ENCODE results near the gene CLDN20. TPM values are rescaled to one million over a fixed set of nuclear protein-coding genes. Genes with fewer than 3 reads are reported as not detected.

CLDN20 gene
- polyA plus RNA-seq, 2 of the 4 experiments (the other 2 are of a cell fraction), result not detected

GRCh38 chr6:155287762-155288161, 23.9 kb downstream of the CLDN20 start:
- ATAC-seq (no peak), FAIRE-seq (no peak), DNase-seq (ENCODE audit: low read depth in 1 of 2, low spot score in 1 of 2) (no peak)
- Histone ChIP-seq H3K4me3 (no peak overlapping the region), H3K9me3 (no peaks in the 10 kb centered on the region), H3K27ac (no peak overlapping the region), H3K4me1 (no peaks in the 10 kb centered on the region), H3K4me2 (no peak overlapping the region)
- ChIA-PET CTCF (interaction anchor here (1.5 kb wide), 2 partner anchors 12 to 15 kb away, joined by 3 to 6 read pairs; no protein-coding TSS in a partner anchor), POLR2A (no interaction called here)
- 91% methylated on average over 2 of the region's 2 CpGs for WGBS (ENCODE audit: missing lambda C conversion rate)
- TF ChIP-seq EHF (CRISPR knock-in tag; IDR thresholded peaks at IDR 0.05) (no peak), KDM1A (IDR thresholded peaks at IDR 0.05; ENCODE audit: low read depth) (no peak), FOSB (CRISPR knock-in tag; IDR thresholded peaks at IDR 0.05) (no peak), RCOR1 (IDR thresholded peaks at IDR 0.05; ENCODE audit: low read depth, low read length) (no peak), SMC3 (IDR thresholded peaks at IDR 0.05) (no peak), TFCP2L1 (CRISPR knock-in tag; IDR thresholded peaks at IDR 0.05) (no peak), ATOH8 (CRISPR knock-in tag; IDR thresholded peaks at IDR 0.05; ENCODE audit: low read depth) (no peak), MAFK (IDR thresholded peaks at IDR 0.05; ENCODE audit: partially characterized antibody) (no peak), BCL3 (IDR thresholded peaks at IDR 0.05) (no peak), CEBPB (IDR thresholded peaks at IDR 0.05) (no peak), JUN (IDR thresholded peaks at IDR 0.05) (no peak), USF2 (IDR thresholded peaks at IDR 0.05) (no peak), KDM5A (IDR thresholded peaks at IDR 0.05) (no peak)
- TF ChIP-seq, protein P1, sequence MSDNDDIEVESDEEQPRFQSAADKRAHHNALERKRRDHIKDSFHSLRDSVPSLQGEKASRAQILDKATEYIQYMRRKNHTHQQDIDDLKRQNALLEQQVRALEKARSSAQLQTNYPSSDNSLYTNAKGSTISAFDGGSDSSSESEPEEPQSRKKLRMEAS (IDR thresholded peaks at IDR 0.05), result no peak

- H3K4me3 ChIP-seq, result no peak overlapping the region
- no peak overlapping the region for H3K4me2 ChIP-seq
- no peak for DNase-seq (ENCODE audit: low read depth in 1 of 2, low spot score in 1 of 2)
- no peak for TF ChIP-seq NR3C1 (IDR thresholded peaks at IDR 0.05)
- no peak for TF ChIP-seq ZNF302 (CRISPR knock-in tag; IDR thresholded peaks at IDR 0.05)
- TF ChIP-seq MYC (IDR thresholded peaks at IDR 0.05; ENCODE audit: borderline replicate concordance, low read length), result no peak
- no peak for TF ChIP-seq JUNB (IDR thresholded peaks at IDR 0.05)
- TF ChIP-seq, protein P2, sequence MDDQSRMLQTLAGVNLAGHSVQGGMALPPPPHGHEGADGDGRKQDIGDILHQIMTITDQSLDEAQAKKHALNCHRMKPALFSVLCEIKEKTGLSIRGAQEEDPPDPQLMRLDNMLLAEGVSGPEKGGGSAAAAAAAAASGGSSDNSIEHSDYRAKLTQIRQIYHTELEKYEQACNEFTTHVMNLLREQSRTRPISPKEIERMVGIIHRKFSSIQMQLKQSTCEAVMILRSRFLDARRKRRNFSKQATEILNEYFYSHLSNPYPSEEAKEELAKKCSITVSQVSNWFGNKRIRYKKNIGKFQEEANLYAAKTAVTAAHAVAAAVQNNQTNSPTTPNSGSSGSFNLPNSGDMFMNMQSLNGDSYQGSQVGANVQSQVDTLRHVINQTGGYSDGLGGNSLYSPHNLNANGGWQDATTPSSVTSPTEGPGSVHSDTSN (IDR thresholded peaks at IDR 0.05), result no peak
- TF ChIP-seq EP300 (IDR thresholded peaks at IDR 0.05), result no peak
- TF ChIP-seq JUN (IDR thresholded peaks at IDR 0.05), result no peak
- no peak for TF ChIP-seq CHD4 (IDR thresholded peaks at IDR 0.05; ENCODE audit: borderline replicate concordance)
- ChIA-PET POLR2A (no interaction called here), CTCF (no interaction called here)
- no peak for ATAC-seq
- H3K9me3 ChIP-seq, result no peaks in the 10 kb centered on the region
- WGBS (ENCODE audit: missing lambda C conversion rate), result 90% methylated on average over 5 of the region's 5 CpGs
- H3K27ac ChIP-seq, result no peak overlapping the region
- FAIRE-seq, result no peak
- H3K4me1 ChIP-seq, result no peaks in the 10 kb centered on the region
These were observed 26.7 kb downstream of the CLDN20 start for GRCh38 chr6:155290491-155290890.

DNA sequence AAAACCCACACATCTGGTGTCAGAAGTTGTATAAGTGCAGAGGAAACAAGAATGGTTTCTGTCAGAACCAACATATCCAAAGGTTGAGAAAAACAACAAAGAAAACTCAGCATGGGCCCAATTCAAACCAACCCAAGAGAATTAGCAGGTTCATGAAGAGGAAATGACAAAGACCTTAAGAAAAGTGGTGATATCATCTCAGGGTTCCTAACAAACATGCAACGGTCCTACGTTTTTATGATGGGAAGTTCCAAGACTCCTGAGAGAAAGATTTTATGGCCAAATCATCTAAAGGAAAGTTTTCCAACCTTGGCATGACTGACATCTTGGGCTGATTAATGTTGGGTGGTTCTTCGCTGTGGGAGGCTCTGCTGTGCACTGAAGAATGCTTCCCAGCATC, 27.5 kb downstream of the CLDN20 start:
- 88% methylated on average over 3 of the region's 3 CpGs for WGBS (ENCODE audit: missing lambda C conversion rate)
- CTCF ChIA-PET, result interaction anchor here (1.5 kb wide), 1 partner anchor 363 kb away, joined by 4 read pairs; no protein-coding TSS in a partner anchor
- no peak for FAIRE-seq
- TF ChIP-seq TFCP2L1 (CRISPR knock-in tag; IDR thresholded peaks at IDR 0.05) (no peak), NR3C1 (IDR thresholded peaks at IDR 0.05) (no peak), USF2 (IDR thresholded peaks at IDR 0.05) (no peak), RNF2 (IDR thresholded peaks at IDR 0.05; ENCODE audit: borderline replicate concordance, low read depth) (no peak), SMC3 (IDR thresholded peaks at IDR 0.05) (no peak), CHD4 (IDR thresholded peaks at IDR 0.05; ENCODE audit: borderline replicate concordance) (no peak), ESRRA (IDR thresholded peaks at IDR 0.05; ENCODE audit: borderline replicate concordance, low read length) (no peak)
- TF ChIP-seq, protein P3, sequence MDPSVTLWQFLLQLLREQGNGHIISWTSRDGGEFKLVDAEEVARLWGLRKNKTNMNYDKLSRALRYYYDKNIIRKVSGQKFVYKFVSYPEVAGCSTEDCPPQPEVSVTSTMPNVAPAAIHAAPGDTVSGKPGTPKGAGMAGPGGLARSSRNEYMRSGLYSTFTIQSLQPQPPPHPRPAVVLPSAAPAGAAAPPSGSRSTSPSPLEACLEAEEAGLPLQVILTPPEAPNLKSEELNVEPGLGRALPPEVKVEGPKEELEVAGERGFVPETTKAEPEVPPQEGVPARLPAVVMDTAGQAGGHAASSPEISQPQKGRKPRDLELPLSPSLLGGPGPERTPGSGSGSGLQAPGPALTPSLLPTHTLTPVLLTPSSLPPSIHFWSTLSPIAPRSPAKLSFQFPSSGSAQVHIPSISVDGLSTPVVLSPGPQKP (IDR thresholded peaks at IDR 0.05; ENCODE audit: low read depth, low read length), result no peak
- ATAC-seq, result no peak
- Histone ChIP-seq H3K4me2 (no peak overlapping the region), H3K4me1 (no peaks in the 10 kb centered on the region), H3K4me3 (no peak overlapping the region), H3K9me3 (no peaks in the 10 kb centered on the region), H3K27ac (no peak overlapping the region)
- POLR2A ChIA-PET, result no interaction called here
- DNase-seq (ENCODE audit: low read depth in 1 of 2, low spot score in 1 of 2), result no peak
